ENCODE results near the gene GP5.

GP5 gene

DNA sequence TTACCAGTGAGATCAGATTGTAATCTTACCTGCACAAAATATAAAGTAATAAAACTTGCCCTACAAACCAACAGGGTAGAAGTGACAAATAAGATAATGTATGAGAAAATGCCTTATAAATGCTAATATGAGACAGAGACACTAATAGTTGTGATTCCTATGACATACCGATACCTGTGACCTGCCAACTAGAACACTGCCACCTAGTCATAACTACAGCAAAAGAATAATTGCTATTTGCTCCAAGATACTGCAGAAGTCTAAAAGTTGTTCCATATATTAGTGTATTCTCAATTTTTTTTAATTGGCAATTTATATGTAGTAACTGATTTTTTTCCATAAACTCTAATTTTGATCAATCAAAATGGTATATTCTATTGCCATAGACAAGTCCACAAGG is 25.3 kb upstream of the GP5 start:
- CTCF ChIA-PET = no interaction called here
- H3K27ac ChIP-seq = no peak overlapping the region
- POLR2A ChIA-PET (ENCODE audit: low non-redundant PET) = no interaction called here
- TF ChIP-seq, protein P1, sequence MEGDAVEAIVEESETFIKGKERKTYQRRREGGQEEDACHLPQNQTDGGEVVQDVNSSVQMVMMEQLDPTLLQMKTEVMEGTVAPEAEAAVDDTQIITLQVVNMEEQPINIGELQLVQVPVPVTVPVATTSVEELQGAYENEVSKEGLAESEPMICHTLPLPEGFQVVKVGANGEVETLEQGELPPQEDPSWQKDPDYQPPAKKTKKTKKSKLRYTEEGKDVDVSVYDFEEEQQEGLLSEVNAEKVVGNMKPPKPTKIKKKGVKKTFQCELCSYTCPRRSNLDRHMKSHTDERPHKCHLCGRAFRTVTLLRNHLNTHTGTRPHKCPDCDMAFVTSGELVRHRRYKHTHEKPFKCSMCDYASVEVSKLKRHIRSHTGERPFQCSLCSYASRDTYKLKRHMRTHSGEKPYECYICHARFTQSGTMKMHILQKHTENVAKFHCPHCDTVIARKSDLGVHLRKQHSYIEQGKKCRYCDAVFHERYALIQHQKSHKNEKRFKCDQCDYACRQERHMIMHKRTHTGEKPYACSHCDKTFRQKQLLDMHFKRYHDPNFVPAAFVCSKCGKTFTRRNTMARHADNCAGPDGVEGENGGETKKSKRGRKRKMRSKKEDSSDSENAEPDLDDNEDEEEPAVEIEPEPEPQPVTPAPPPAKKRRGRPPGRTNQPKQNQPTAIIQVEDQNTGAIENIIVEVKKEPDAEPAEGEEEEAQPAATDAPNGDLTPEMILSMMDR (conservative IDR thresholded peaks at IDR 0.05; ENCODE audit: low read depth) = no peak
- DNase-seq (ENCODE audit: low spot score) = no peak

DNA sequence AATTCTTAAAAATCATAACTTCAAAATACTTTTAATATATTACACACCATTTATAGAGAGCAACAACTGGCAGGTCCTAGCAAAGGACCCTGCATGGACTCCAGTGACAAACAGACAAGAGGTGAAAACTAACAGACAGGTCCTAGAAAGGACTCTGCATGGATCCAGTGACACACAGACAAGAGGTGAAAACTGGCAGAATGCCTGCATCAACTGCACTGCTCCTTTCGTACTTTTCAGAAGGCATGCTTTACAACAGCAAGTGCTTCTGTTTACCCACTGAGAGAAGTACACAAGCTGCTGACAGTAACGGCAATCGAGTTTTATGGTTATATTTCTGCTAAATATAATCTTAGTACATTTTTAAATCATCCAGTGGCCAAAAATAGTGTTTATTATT is 24.3 kb upstream of the GP5 start:
- ChIA-PET CTCF (interaction anchor here (0.7 kb wide), 1 partner anchor 859 kb away, joined by 4 read pairs; no protein-coding TSS in a partner anchor), POLR2A (ENCODE audit: low non-redundant PET) (no interaction called here)
- DNase-seq (ENCODE audit: low spot score) = no peak
- no peak overlapping the region for H3K27ac ChIP-seq
- TF ChIP-seq, protein P1 (conservative IDR thresholded peaks at IDR 0.05; ENCODE audit: low read depth) = no peak

DNA sequence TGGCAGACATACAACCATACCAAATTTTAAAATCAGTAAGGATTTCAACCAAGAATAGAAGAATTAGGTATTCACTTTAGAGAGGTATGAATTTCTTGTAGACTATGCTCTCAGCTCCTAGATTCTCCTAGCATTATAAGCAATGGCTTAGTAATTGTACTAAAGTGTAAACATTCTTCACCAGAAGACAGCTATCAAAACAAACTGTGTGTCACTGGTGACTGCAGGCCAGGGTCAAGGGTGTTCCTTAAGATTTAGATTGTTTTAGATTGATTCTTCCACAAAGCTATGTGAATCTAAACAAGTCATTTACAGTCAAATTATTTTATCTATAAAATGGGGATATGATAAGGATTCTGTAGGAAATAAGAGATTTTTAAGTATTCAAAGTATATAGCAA is 23.1 kb upstream of the GP5 start:
- TF ChIP-seq, protein P1 (conservative IDR thresholded peaks at IDR 0.05; ENCODE audit: low read depth) = no peak
- H3K27ac ChIP-seq = no peak overlapping the region
- no peak for DNase-seq (ENCODE audit: low spot score)
- ChIA-PET CTCF (no interaction called here), POLR2A (ENCODE audit: low non-redundant PET) (interaction anchor here (0.6 kb wide), 1 partner anchor 41 kb away, joined by 4 read pairs; no protein-coding TSS in a partner anchor)

DNA sequence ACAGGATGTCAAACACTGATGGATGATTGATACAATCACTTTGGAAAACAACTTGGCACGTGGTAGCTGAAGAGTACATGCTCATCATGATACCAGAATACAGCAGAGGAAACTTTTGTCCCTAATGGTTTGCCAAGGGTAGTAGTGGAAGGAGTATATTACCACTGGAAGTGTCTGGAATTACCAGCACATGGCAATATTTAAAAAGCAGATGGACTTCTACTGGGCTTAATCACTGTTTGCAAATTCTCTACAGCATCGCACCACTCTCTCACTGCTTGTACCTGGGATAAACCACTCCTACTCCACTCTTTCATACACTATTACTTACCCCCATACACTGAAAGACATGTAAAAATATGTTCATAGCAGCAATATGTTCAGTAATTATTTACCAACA is 19.6 kb upstream of the GP5 start:
- no peak overlapping the region for H3K27ac ChIP-seq
- ChIA-PET CTCF (no interaction called here), POLR2A (ENCODE audit: low non-redundant PET) (no interaction called here)
- TF ChIP-seq, protein P1 (conservative IDR thresholded peaks at IDR 0.05; ENCODE audit: low read depth) = no peak
- DNase-seq (ENCODE audit: low spot score) = no peak

DNA sequence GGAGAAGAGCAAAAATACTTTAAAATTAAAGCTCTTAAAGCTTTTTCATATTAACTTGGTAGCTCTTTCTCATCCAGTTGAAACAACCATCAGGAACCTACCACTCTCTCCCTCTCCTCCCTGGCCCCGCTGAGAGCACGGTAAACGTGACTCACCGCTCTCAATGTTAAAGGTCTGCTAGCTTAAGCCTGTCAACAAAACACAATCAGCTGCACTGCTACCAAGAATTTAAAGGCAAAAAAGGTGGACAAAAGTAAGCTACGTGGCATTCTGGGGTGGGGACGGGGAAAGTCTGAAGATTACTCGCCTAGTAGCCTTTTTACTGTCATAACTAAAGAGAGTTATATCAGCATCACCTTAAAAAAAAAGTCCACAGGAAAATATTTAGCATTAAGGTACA is 8.4 kb upstream of the GP5 start:
- no peak for DNase-seq (ENCODE audit: low spot score)
- ChIA-PET POLR2A (ENCODE audit: low non-redundant PET) (no interaction called here), CTCF (interaction anchor here (0.7 kb wide), 1 partner anchor 284 kb away, joined by 4 read pairs; no protein-coding TSS in a partner anchor)
- TF ChIP-seq, protein P1 (conservative IDR thresholded peaks at IDR 0.05; ENCODE audit: low read depth) = no peak
- no peak overlapping the region for H3K27ac ChIP-seq

DNA sequence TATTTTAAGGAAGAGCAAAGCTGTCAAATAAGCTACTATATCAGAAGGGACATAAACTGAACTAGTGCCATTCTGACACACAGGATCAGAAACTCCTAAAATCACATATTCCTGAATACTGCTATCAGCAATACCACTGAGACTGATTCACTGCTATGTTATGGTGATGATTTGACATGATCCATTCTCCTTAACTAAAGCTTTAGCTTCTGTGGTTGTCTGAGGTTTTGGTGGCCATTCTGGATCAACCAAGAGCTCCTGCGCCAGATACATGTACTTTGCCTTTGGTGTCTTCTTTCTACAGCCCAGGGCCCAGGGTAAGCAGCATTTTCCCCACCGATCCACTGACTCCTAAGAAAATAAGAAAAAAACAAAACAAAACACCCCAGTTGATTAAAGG is 6.7 kb upstream of the GP5 start:
- POLR2A ChIA-PET (ENCODE audit: low non-redundant PET) = no interaction called here
- TF ChIP-seq, protein P1 (conservative IDR thresholded peaks at IDR 0.05; ENCODE audit: low read depth) = no peak

More for the DNA sequence above, 6.7 kb upstream of the GP5 start:
- no peak for DNase-seq (ENCODE audit: low spot score)
- CTCF ChIA-PET = interaction anchor here (0.8 to 1.1 kb wide), 5 partner anchors 12 to 72 kb away, joined by 3 to 4 read pairs (median 4); no protein-coding TSS in a partner anchor
- H3K27ac ChIP-seq = no peak overlapping the region

Measured in RWPE1 (cell line).